AG09319 (cell line): ENCODE measurements around the gene HDAC4.

Experiments
- DNase-seq: peaks from one replicate; pipeline ENCODE4 v3.0.0-alpha.2; 2010; ENCODE audit warnings: low read depth; ENCODE audit errors: extremely low read depth
- TF ChIP-seq, protein P1 (sequence below): IDR thresholded peaks from 2 replicates; pipeline ENCODE4 v1.5.1; 2011; ENCODE audit warnings: low read depth, mild to moderate bottlenecking, inconsistent platforms, low read length, moderate library complexity

The HDAC4 gene

DNA sequence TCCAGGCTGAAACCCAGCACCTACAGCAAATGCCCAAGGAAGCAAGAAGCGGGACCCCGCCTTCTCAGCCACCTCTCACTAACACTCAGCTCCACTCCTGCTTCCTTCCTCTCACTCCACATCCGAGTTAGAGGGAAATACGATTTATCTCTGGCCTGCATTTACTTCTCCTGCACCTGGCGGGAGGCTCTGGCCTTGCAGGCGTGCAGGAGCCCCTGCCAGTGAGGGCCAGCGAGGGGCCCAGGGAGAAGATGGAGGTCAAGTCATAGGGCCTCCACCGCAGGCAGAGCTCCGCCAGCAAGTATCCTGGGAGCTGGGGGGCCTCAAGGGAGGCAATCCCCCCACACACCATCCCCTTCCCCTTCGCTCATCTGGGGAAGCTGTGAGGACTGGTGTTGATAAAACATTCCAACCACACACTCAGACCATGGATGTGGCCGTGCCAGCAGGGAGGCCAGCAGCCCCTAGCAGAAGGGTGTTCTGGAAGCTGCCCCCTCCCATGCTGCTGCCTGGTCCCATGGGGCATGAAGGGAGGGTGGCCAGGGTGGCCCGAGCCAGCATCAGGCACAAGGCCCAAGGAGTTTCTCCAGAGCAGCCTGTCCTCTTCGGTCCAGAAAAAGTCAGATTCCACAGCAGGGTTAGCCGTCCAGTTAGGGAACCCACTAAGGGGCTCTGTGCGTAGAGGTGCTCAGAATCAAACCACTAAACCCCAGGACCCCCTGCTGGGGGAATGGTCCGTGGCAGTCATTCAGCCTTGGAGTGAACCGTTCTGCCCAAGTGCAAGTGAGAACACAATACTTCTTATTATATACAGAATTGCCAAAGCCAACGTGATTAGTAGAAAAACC, 91.2 kb downstream of the HDAC4 start:
- TF ChIP-seq, protein P1, sequence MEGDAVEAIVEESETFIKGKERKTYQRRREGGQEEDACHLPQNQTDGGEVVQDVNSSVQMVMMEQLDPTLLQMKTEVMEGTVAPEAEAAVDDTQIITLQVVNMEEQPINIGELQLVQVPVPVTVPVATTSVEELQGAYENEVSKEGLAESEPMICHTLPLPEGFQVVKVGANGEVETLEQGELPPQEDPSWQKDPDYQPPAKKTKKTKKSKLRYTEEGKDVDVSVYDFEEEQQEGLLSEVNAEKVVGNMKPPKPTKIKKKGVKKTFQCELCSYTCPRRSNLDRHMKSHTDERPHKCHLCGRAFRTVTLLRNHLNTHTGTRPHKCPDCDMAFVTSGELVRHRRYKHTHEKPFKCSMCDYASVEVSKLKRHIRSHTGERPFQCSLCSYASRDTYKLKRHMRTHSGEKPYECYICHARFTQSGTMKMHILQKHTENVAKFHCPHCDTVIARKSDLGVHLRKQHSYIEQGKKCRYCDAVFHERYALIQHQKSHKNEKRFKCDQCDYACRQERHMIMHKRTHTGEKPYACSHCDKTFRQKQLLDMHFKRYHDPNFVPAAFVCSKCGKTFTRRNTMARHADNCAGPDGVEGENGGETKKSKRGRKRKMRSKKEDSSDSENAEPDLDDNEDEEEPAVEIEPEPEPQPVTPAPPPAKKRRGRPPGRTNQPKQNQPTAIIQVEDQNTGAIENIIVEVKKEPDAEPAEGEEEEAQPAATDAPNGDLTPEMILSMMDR, result no peak
- DNase-seq, result no peak

DNA sequence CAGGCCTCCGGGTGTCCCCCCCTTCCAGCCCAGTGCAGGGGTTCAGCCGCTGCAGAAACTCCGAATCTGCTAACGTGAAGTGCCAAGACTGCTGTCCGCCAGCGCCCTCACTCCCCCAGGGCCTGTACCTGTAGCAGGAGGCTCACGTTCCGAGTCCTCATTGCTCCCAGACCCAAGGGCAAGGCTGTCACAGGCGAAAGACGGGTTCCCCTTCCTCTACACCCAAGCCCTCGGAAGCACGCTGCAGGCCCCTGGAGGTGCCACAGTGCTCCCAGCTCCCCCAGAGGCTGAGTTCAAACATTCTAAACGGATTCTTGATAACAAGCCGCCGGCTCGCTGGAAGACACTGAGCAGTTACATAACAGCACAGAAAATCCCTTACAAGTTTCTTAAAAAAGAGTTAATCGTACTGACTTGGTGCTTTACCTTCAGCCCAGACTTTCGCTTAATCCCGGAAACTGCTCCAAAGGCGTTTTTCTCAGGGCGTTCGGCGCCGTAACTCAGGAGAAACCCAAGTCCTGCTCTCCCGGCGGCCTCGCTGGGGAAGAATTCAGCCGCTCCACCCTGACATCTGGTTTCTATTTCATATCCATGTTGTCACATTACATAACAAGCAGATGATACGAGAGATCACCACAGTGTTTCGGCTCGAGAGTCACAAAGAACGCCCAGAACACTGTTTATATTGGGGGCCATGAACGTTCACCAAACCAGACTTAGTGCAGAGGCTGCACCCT, 92.0 kb downstream of the HDAC4 start:
- DNase-seq, result peak; percentile 49
- TF ChIP-seq, protein P1, result peak; percentile 22

DNA sequence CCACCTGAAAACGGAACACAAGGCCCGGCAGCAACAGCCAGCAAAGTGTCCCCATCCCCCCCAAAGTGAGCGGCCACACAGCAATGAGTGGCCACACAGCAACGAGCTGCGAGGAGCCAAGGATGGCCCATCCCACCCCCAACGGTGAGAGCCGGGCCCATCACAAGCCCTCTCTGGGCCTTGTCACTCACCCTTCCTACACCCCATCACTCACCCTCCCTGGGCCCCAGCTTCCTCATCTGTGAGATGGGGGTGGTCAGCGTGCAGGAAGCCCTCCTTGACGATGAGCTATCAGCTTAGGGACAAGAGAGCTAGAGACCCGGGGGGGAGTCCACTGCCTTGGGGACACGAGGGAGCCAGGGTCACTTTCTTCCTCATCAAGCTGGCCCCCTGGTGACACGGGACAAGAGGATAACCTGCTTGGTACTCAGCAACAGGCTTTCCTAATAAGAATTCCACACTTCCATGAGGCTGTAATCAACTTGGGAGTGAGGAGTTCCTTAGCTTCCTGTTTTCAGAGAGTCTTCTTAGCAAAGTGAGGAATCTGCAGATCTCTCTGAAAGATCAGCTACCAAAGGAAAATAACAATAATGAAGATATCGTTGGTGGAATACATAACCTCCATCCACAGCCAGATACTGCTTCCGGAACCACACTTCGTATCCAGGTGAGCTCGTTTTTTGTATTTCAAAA, 92.8 kb downstream of the HDAC4 start:
- DNase-seq, result no peak
- TF ChIP-seq, protein P1, result no peak

DNA sequence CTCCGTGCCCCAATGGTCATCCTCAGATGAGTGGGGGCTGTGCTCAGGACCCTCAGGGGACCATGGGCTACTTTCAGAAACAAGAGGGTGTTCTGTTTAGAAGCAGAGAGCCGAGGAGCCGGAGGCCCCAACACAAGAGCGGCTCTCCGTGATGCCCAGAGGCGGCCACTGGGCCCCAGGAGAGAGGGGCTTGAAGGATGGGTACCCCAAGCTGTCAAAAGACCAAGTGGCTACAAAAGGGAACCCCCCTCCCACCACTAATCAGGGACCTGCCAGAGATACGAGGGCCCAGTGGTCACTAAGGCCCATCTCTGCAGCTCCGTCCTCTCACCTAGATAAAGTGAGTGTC, 93.6 kb downstream of the HDAC4 start:
- DNase-seq, result no peak
- TF ChIP-seq, protein P1, result no peak

DNA sequence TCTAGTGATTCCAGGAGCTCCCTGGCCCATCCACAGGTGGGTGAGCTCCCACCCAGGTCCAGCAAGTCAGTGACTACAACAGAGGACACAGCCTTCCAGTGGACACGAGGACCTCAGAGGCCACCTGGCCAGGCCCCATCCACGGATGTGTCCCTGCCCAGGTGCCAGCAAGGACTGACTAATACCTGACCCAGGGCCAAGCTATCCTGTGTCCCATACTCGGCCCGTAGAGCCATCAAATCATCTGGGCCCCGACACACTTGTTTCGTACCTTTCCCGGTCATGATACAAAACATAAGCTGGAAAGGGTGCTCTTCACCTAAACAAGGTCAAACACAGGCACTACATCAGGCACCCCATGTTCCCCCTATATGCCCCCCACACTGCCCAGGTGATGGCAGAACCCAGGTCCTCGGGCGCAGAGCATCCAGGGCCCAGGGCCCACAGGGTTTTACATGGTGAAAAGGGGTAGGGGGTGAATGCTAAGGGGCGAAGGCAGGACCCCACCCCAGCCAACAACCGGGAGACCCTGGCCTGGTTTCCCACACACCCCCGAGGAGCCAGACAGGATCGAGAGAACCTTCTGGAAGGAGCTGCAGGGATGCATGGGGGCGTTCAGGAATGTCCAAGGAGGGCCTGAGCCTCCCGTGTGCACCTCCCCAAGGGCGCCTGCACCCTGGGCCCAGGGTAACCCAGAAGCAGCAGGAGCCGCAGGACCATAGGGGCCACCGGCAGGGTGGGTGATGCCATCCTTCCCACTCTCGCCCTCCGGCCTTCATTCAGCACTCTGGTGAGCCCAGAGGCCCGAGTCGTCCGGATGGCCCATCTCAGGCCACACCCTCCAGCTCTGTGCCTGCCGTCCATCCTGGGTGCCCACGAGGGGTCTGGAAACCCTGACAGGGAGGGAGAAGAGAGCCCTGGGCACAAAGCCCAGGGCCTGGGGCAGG, 94.3 kb downstream of the HDAC4 start:
- TF ChIP-seq, protein P1, result no peak
- DNase-seq, result no peak

DNA sequence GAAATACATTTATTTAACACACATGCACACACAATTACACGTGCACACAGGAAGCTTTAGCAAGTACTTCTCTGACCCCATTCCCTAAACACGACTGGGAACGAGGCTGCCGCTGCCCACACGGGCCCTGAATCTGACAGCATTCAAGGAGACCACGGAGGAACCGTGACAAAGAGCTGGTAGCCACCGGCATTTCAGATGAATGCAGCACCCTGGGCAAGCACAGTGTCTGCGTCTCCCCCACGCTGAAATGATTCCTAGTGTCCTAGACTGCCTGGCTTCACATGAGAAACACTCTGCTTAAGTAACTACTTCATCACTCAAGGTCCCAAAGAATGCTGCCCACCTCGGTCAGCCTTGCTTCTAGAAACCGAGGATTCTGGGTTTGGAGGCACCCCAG, 95.0 kb downstream of the HDAC4 start:
- TF ChIP-seq, protein P1, result no peak
- no peak for DNase-seq
